DND-41 (cell line): ENCODE results near the gene CTSC.

Experiments
- EZH2 ChIP-seq: IDR thresholded peaks from 3 replicates; pipeline ENCODE4 v1.6.1; 2012; ENCODE audit warnings: borderline replicate concordance, low read depth, mild to moderate bottlenecking, moderate library complexity, low read length, inconsistent platforms; ENCODE audit not compliant: severe bottlenecking
- TF ChIP-seq, protein P1 (sequence below): IDR thresholded peaks from 2 replicates; pipeline ENCODE4 v1.5.1; 2012; ENCODE audit warnings: borderline replicate concordance, low read length, moderate library complexity, mild to moderate bottlenecking; ENCODE audit not compliant: poor library complexity, severe bottlenecking; ENCODE audit errors: extremely low read depth

DNA sequence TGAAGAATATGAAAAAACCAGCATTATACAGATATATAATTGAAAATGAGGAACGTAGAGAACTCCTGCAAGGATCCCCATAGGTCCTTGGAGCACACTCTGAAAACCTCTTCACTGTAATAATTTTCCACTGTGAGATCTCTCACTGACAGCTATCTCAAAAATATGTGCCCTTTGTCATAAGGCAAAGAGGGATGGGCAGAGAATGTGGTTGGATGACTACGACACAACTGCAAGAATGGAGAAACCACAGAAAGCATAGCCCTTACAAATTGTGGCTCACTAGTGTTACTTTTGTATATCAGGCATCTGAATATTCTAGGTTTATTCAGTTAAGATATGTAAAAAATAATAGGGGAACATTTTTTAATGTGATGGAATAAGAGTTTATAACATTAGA is 7.9 kb upstream of the CTSC start:
- TF ChIP-seq, protein P1, sequence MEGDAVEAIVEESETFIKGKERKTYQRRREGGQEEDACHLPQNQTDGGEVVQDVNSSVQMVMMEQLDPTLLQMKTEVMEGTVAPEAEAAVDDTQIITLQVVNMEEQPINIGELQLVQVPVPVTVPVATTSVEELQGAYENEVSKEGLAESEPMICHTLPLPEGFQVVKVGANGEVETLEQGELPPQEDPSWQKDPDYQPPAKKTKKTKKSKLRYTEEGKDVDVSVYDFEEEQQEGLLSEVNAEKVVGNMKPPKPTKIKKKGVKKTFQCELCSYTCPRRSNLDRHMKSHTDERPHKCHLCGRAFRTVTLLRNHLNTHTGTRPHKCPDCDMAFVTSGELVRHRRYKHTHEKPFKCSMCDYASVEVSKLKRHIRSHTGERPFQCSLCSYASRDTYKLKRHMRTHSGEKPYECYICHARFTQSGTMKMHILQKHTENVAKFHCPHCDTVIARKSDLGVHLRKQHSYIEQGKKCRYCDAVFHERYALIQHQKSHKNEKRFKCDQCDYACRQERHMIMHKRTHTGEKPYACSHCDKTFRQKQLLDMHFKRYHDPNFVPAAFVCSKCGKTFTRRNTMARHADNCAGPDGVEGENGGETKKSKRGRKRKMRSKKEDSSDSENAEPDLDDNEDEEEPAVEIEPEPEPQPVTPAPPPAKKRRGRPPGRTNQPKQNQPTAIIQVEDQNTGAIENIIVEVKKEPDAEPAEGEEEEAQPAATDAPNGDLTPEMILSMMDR, result no peak
- no peak for TF ChIP-seq EZH2
